Neuronal stem cell (in vitro differentiated cells): ENCODE results near the gene MAP1B.

Experiments
- DNase-seq: peaks from one replicate; pipeline ENCODE4 v3.0.0-alpha.2; 2013; ENCODE audit warnings: low spot score
- H2AFZ ChIP-seq: one replicate; pipeline ENCODE4 v1.6.1; 2013; ENCODE audit warnings: mild to moderate bottlenecking, low read length, inconsistent platforms
- H2AK5ac ChIP-seq: 2 replicates; pipeline ENCODE4 v1.6.1; 2013; ENCODE audit warnings: low read depth, mild to moderate bottlenecking, inconsistent platforms, low read length, moderate library complexity, mixed read lengths
- H2BK120ac ChIP-seq: 2 replicates; pipeline ENCODE4 v1.6.1; 2013; ENCODE audit warnings: low read depth, mild to moderate bottlenecking, inconsistent platforms, low read length, moderate library complexity, mixed read lengths
- H2BK12ac ChIP-seq: one replicate; pipeline ENCODE4 v1.6.1; 2013; ENCODE audit warnings: low read length, inconsistent platforms
- H2BK15ac ChIP-seq: 2 replicates; pipeline ENCODE4 v1.6.1; 2013; ENCODE audit warnings: mild to moderate bottlenecking, low read length, inconsistent platforms, mixed read lengths
- H2BK5ac ChIP-seq: one replicate; pipeline ENCODE4 v1.6.1; 2013; ENCODE audit warnings: inconsistent platforms, mild to moderate bottlenecking, low read length, moderate library complexity
- H3K14ac ChIP-seq: one replicate; pipeline ENCODE4 v1.6.1; 2013; ENCODE audit warnings: low read length, inconsistent platforms
- H3K18ac ChIP-seq: 2 replicates; pipeline ENCODE4 v1.6.1; 2013; ENCODE audit warnings: low read length, inconsistent platforms
- H3K23ac ChIP-seq: 2 replicates; pipeline ENCODE4 v1.6.1; 2013; ENCODE audit warnings: low read depth, mild to moderate bottlenecking, mixed read lengths, low read length, inconsistent platforms; ENCODE audit not compliant: poor library complexity
- H3K27ac ChIP-seq: replicated peaks from 3 replicates; pipeline ENCODE4 v1.5.1; 2013; ENCODE audit warnings: low read length, inconsistent platforms
- H3K27me3 ChIP-seq, 3 experiments: 2 replicates each; pipeline ENCODE4 v1.6.1; 2013; ENCODE audit warnings: low read length in 3 of 3, mild to moderate bottlenecking in 2 of 3, inconsistent platforms in 1 of 3, low read depth in 1 of 3, mixed read lengths in 1 of 3, moderate library complexity in 1 of 3; ENCODE audit not compliant: control insufficient read depth in 3 of 3, insufficient read depth in 3 of 3
- H3K36me3 ChIP-seq, 2 donors: replicated peaks in 1 of 2; 2 replicates each; pipeline ENCODE4 v1.6.1; 2013; ENCODE audit warnings: low read length in 2 of 2; ENCODE audit not compliant: control insufficient read depth in 2 of 2, insufficient read depth in 2 of 2
- H3K4ac ChIP-seq: 2 replicates; pipeline ENCODE4 v1.6.1; 2013; ENCODE audit warnings: inconsistent platforms, mild to moderate bottlenecking, low read length, moderate library complexity
- H3K4me1 ChIP-seq, 2 donors: 1 replicate in 1 of 2; 2 replicates in 1 of 2; pipeline ENCODE4 v1.6.1; 2013; ENCODE audit warnings: low read length in 2 of 2, low read depth in 1 of 2; ENCODE audit not compliant: control insufficient read depth in 2 of 2, insufficient read depth in 1 of 2
- H3K4me2 ChIP-seq: one replicate; pipeline ENCODE4 v1.6.1; 2013; ENCODE audit warnings: mild to moderate bottlenecking, low read length, inconsistent platforms; ENCODE audit not compliant: insufficient read depth, poor library complexity, severe bottlenecking
- H3K4me3 ChIP-seq, 2 donors: 2 replicates each; pipeline ENCODE4 v1.5.1; 2013; ENCODE audit warnings: low read length in 2 of 2, mild to moderate bottlenecking in 2 of 2, inconsistent platforms in 1 of 2, moderate library complexity in 1 of 2
- H3K79me1 ChIP-seq: one replicate; pipeline ENCODE4 v1.6.1; 2013; ENCODE audit warnings: low read depth, mild to moderate bottlenecking, inconsistent platforms, low read length, moderate library complexity
- H3K9ac ChIP-seq: one replicate; pipeline ENCODE4 v1.6.1; 2013; ENCODE audit warnings: mild to moderate bottlenecking, low read depth, low read length, inconsistent platforms; ENCODE audit not compliant: poor library complexity
- H3K9me3 ChIP-seq, 2 donors: replicated peaks in 1 of 2; 2 replicates each; pipeline versions ENCODE3 to v1.6.1; 2013; ENCODE audit warnings: low read length in 2 of 2, mild to moderate bottlenecking in 2 of 2, inconsistent platforms in 1 of 2, low read depth in 1 of 2, mixed read lengths in 1 of 2, moderate library complexity in 1 of 2; ENCODE audit not compliant: control insufficient read depth in 2 of 2, insufficient read depth in 1 of 2
- H4K8ac ChIP-seq: one replicate; pipeline ENCODE4 v1.6.1; 2013; ENCODE audit warnings: low read depth, mild to moderate bottlenecking, inconsistent platforms, low read length, moderate library complexity
- H4K91ac ChIP-seq: one replicate; pipeline ENCODE4 v1.6.1; 2013; ENCODE audit warnings: low read length, low read depth, mild to moderate bottlenecking, inconsistent platforms; ENCODE audit not compliant: poor library complexity
- WGBS, 2 donors: extraction: QIAGEN DNeasy Blood & Tissue Kit; methylation state at CpG; one replicate each; pipeline ENCODE4 v1.1.7; 2013; ENCODE audit warnings: missing lambda C conversion rate in 2 of 2, mixed read lengths in 1 of 2; ENCODE audit not compliant: insufficient read length in 2 of 2, insufficient replicate concordance in 1 of 2; ENCODE audit errors: extremely low coverage in 2 of 2; 5-methylcytosine and 5-hydroxymethylcytosine counted together

MAP1B gene

DNA sequence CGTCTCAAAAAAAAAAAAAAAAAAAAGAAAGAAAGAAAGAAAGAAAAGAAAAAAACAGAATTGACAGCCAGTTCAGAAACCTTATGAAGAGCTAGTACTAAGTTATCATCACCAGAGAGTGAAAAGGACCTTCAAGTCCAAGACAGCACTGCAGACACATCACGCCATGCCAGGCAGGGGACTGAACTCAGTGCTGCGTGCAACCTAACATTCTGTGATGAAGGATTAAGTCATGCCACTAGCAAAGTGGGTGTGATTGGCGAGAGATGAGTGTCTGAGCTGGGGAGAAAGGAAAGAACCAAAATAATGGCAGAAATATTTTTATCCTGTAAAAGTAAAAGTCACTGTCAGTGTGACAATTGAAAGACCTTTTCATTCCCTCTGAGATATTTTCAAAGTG is 54.7 kb downstream of the MAP1B start:
- Histone ChIP-seq H3K23ac (no peak overlapping the region), H2AFZ (no peak overlapping the region), H3K9me3 (no peaks in the 10 kb centered on the region), H4K91ac (no peak overlapping the region), H3K36me3 (peaks cover 0 to 94% of the 10 kb centered on the region in 2 donors), H3K4me1 (peaks cover 14 to 15% of the 10 kb centered on the region in 2 donors), H2BK5ac (no peak overlapping the region), H3K27me3 (no peaks in the 10 kb centered on the region), H2BK120ac (no peak overlapping the region), H2AK5ac (no peak overlapping the region), H4K8ac (no peak overlapping the region), H3K4me3 (no peak overlapping the region), H3K9ac (no peak overlapping the region), H3K79me1 (no peaks in the 10 kb centered on the region), H3K27ac (no peak overlapping the region), H3K18ac (no peak overlapping the region), H3K4ac (no peak overlapping the region), H3K4me2 (no peak overlapping the region), H3K14ac (no peak overlapping the region), H2BK12ac (no peak overlapping the region), H2BK15ac (no peak overlapping the region)
- WGBS, 2 donors, result no CpG with 5 or more reads among the region's 4 CpGs
- no peak for DNase-seq

- H2BK12ac ChIP-seq, result no peak overlapping the region
- no CpG with 5 or more reads among the region's 2 CpGs for WGBS, 2 donors
Measured at GRCh38 chr5:72163349-72163983, 56.2 kb downstream of the MAP1B start.

DNA sequence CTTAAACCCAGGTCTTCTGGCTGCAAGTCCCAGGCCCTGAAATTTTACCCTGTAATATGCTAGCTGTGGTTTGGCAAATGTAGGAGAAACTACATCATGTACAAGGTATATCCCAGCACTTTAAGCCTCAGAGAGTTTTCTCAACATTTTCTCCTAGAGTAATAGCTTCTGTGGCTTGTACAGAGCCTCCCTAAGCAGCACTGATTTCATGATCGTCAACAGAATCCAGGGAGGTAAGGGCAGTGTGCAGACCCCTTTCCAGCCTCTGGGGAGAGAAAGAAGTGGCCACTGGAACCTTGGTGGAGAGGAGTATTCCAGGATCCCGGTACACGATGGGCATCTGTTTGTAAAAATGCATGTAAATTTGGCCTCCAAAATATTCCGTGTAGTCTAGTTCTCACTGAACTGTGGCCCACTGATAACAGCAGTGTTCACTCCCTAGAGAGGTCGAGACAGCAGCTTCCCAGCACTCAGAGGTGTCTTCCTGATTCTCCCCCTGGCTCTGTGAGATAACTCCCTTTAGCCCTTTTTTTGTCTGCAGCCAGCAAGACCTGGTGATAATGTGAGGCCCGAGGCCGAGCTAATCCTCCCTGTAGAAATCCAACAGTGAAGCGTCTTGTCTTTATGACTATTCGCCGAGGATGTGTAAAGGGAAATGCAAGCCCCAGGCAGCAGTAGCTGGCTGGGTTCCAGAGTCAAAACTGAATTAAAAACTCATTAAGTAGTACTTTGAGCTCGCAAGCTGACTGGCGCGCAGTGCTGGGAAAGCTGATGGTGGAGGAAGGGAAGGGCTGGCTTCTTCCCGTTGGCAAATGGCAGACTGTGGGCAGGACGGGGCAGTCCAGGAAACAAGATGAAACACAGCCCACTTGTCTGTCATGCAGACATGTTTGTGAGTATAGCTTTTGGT is 59.0 kb downstream of the MAP1B start:
- no CpG with 5 or more reads among the region's 15 CpGs for WGBS, 2 donors
- no peak overlapping the region for H2BK5ac ChIP-seq
- H2AK5ac ChIP-seq, result no peak overlapping the region
- no peak overlapping the region for H4K8ac ChIP-seq
- no peak overlapping the region for H2AFZ ChIP-seq
- no peaks in the 10 kb centered on the region for H3K27me3 ChIP-seq
- H3K4me3 ChIP-seq, result no peak overlapping the region
- H3K9me3 ChIP-seq, result no peaks in the 10 kb centered on the region
- no peaks in the 10 kb centered on the region for H3K79me1 ChIP-seq
- no peak overlapping the region for H3K4ac ChIP-seq
- peak overlapping the region; percentile 15 for H3K4me2 ChIP-seq
- no peak overlapping the region for H2BK12ac ChIP-seq
- peaks cover 14% of the 10 kb centered on the region in 2 donors for H3K4me1 ChIP-seq
- peak overlapping the region; percentile 73 for H3K27ac ChIP-seq
- no peak overlapping the region for H4K91ac ChIP-seq
- H3K36me3 ChIP-seq, result peaks cover 0 to 95% of the 10 kb centered on the region in 2 donors
- H3K23ac ChIP-seq, result no peak overlapping the region
- no peak overlapping the region for H3K9ac ChIP-seq
- H2BK15ac ChIP-seq, result no peak overlapping the region
- H2BK120ac ChIP-seq, result no peak overlapping the region
- DNase-seq, result no peak
- peak overlapping the region; percentile 15 for H3K18ac ChIP-seq
- H3K14ac ChIP-seq, result no peak overlapping the region

More at GRCh38 chr5:72163349-72163983, 56.2 kb downstream of the MAP1B start:
- Histone ChIP-seq H4K8ac (no peak overlapping the region), H2AFZ (no peak overlapping the region), H3K27ac (no peak overlapping the region), H3K9me3 (no peaks in the 10 kb centered on the region), H4K91ac (no peak overlapping the region), H3K14ac (no peak overlapping the region), H2AK5ac (no peak overlapping the region), H3K4me2 (no peak overlapping the region), H3K9ac (no peak overlapping the region), H3K4ac (no peak overlapping the region), H3K4me3 (no peak overlapping the region), H3K79me1 (no peaks in the 10 kb centered on the region), H3K4me1 (peaks cover 14 to 16% of the 10 kb centered on the region in 2 donors), H2BK15ac (no peak overlapping the region), H3K36me3 (peaks cover 0 to 96% of the 10 kb centered on the region in 2 donors), H2BK5ac (no peak overlapping the region), H3K18ac (no peak overlapping the region), H3K27me3 (no peaks in the 10 kb centered on the region), H3K23ac (no peak overlapping the region), H2BK120ac (no peak overlapping the region)
- DNase-seq, result no peak

DNA sequence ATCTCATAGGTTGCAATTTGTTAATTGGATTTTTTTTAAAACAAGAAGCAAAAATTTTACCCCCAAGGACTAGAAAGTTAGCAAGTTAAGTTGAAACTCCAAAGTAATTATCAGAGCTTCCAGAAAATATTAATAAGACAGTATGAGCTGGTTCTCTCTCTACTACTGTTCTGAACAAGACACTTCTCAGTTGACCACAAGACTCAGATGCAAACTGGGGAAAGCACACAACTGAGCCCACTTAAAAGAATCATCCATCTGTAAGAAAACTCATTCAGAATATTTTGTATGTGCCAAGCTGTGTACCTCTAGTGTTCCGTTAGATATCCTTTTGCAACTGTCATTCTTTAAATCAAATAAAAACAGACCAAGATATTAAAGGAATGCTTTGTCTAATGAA is 60.0 kb downstream of the MAP1B start:
- Histone ChIP-seq H2AFZ (no peak overlapping the region), H4K8ac (no peak overlapping the region), H3K23ac (no peak overlapping the region), H3K9ac (no peak overlapping the region), H3K18ac (no peak overlapping the region), H3K27ac (no peak overlapping the region), H3K14ac (no peak overlapping the region), H3K79me1 (no peaks in the 10 kb centered on the region), H2BK15ac (no peak overlapping the region), H2AK5ac (no peak overlapping the region), H2BK120ac (no peak overlapping the region), H3K4me1 (peaks cover 14% of the 10 kb centered on the region in 2 donors), H3K9me3 (no peaks in the 10 kb centered on the region), H2BK12ac (no peak overlapping the region), H3K4ac (no peak overlapping the region), H3K4me2 (no peak overlapping the region), H4K91ac (no peak overlapping the region), H2BK5ac (no peak overlapping the region), H3K27me3 (no peaks in the 10 kb centered on the region), H3K36me3 (peaks cover 0 to 98% of the 10 kb centered on the region in 2 donors), H3K4me3 (no peak overlapping the region)
- no CpG with 5 or more reads among the region's 1 CpG for WGBS, 2 donors
- no peak for DNase-seq
